Measurements from ENCODE around the gene CFAP54.

The CFAP54 gene

GRCh38 chr12:96623155-96623554, 133.8 kb downstream of the CFAP54 start (continued):
- TF ChIP-seq ELK4 (IDR thresholded peaks at IDR 0.05; ENCODE audit: borderline replicate concordance, low read depth, low read length) (no peak), ZNF585B (tag by site-specific recombination; IDR thresholded peaks at IDR 0.05) (no peak)

GRCh38 chr12:96623656-96624217, 134.4 kb downstream of the CFAP54 start:
- TF ChIP-seq KLF17 (tag by site-specific recombination; IDR thresholded peaks at IDR 0.05) (no peak), ZNF639 (tag by site-specific recombination; IDR thresholded peaks at IDR 0.05) (no peak), ZNF366 (tag by site-specific recombination; conservative IDR thresholded peaks at IDR 0.05) (no peak), ZNF501 (tag by site-specific recombination; IDR thresholded peaks at IDR 0.05) (no peak), ZNF26 (tag by site-specific recombination; IDR thresholded peaks at IDR 0.05) (no peak), ZNF629 (tag by site-specific recombination; IDR thresholded peaks at IDR 0.05) (no peak)
- CTCF ChIA-PET = no interaction called here
- no peaks in the 10 kb centered on the region for H3K4me1 ChIP-seq (ENCODE audit: control insufficient read depth, insufficient read depth, low read length)
- H3K36me3 ChIP-seq (ENCODE audit: control insufficient read depth in 2 of 2, insufficient read depth in 1 of 2, low read length in 2 of 2) = no peaks in the 10 kb centered on the region
- POLR2A ChIA-PET = no interaction called here
- no peaks in the 10 kb centered on the region for H3K9me3 ChIP-seq (ENCODE audit: control insufficient read depth, insufficient read depth, low read depth, low read length)
- no peak overlapping the region for H3K4me3 ChIP-seq (ENCODE audit: low read depth, low read length)
- H3K27ac ChIP-seq (ENCODE audit: extremely low read depth, low read depth, low read length) = no peak overlapping the region

- H3K9me3 ChIP-seq (ENCODE audit: control insufficient read depth, insufficient read depth, low read depth, low read length) = no peaks in the 10 kb centered on the region
- CTCF ChIA-PET = no interaction called here
- no peak for TF ChIP-seq ZNF24 (tag by site-specific recombination; IDR thresholded peaks at IDR 0.05)
- no peak for TF ChIP-seq GLIS1 (tag by site-specific recombination; IDR thresholded peaks at IDR 0.05)
- no peak for TF ChIP-seq PATZ1 (tag by site-specific recombination; IDR thresholded peaks at IDR 0.05)
- TF ChIP-seq BCL11A (tag by site-specific recombination; IDR thresholded peaks at IDR 0.05; ENCODE audit: low read depth) = no peak
- TF ChIP-seq ZNF2 (tag by site-specific recombination; IDR thresholded peaks at IDR 0.05) = no peak
- TF ChIP-seq ZNF544 (tag by site-specific recombination; IDR thresholded peaks at IDR 0.05) = no peak
- TF ChIP-seq ZBTB10 (tag by site-specific recombination; IDR thresholded peaks at IDR 0.05) = no peak
- no peak for TF ChIP-seq ZNF654 (tag by site-specific recombination; IDR thresholded peaks at IDR 0.05; ENCODE audit: low read depth)
- no peak for TF ChIP-seq ZNF658 (tag by site-specific recombination; IDR thresholded peaks at IDR 0.05)
- no peak for TF ChIP-seq KLF10 (tag by site-specific recombination; IDR thresholded peaks at IDR 0.05)
- TF ChIP-seq ZFP41 (tag by site-specific recombination; IDR thresholded peaks at IDR 0.05; ENCODE audit: borderline replicate concordance) = no peak
- TF ChIP-seq ZSCAN18 (tag by site-specific recombination; IDR thresholded peaks at IDR 0.05) = no peak
- TF ChIP-seq ZFP3 (tag by site-specific recombination; IDR thresholded peaks at IDR 0.05; ENCODE audit: low read depth) = no peak
- TF ChIP-seq TRIM28 (IDR thresholded peaks at IDR 0.05; ENCODE audit: borderline replicate concordance, low read length) = no peak
These were observed 146.5 kb downstream of the CFAP54 start for GRCh38 chr12:96635844-96636243.

More at GRCh38 chr12:96635844-96636243, 146.5 kb downstream of the CFAP54 start:
- no peaks in the 10 kb centered on the region for H3K36me3 ChIP-seq (ENCODE audit: control insufficient read depth in 2 of 2, insufficient read depth in 1 of 2, low read length in 2 of 2)
- no peak overlapping the region for H3K27ac ChIP-seq (ENCODE audit: extremely low read depth, low read depth, low read length)
- no peak overlapping the region for H3K4me3 ChIP-seq (ENCODE audit: low read depth, low read length)
- POLR2A ChIA-PET = no interaction called here
- H3K4me1 ChIP-seq (ENCODE audit: control insufficient read depth, insufficient read depth, low read length) = no peaks in the 10 kb centered on the region
